GM23338 (cell line): ENCODE data around the gene SLC12A7. TPM values are rescaled to one million over a fixed set of nuclear protein-coding genes. Genes with fewer than 3 reads are reported as not detected.

Experiments used
- ATAC-seq: fragments of 200-7000 bp; cut with Tn5 transposase; 3 replicates; pipeline ENCODE4 v1.9.1; 2020
- DNase-seq: peaks from one replicate; pipeline ENCODE4 v3.0.0-alpha.2; 2015; ENCODE audit warnings: low spot score
- H2AFZ ChIP-seq: fragments of 200-600 bp; sonication (generic); 2 replicates; pipeline ENCODE4 v1.8.0; 2016; ENCODE audit warnings: antibody characterized with exemption, mild to moderate bottlenecking, moderate library complexity
- H3F3A ChIP-seq: fragments of 200-600 bp; sonication (generic); replicated peaks from 2 replicates; pipeline ENCODE4 v1.8.0; 2017; ENCODE audit warnings: antibody characterized with exemption, mixed run types, low read depth
- H3K27ac ChIP-seq: fragments of 200-600 bp; sonication (generic); 2 replicates; pipeline ENCODE4 v1.6.1; 2016; ENCODE audit warnings: low read depth
- H3K27me3 ChIP-seq: fragments of 200-600 bp; sonication (generic); 2 replicates; pipeline ENCODE4 v1.8.0; 2016; ENCODE audit warnings: mild to moderate bottlenecking, mixed run types, moderate library complexity; ENCODE audit not compliant: insufficient read depth
- H3K36me3 ChIP-seq: fragments of 200-600 bp; sonication (generic); 2 replicates; pipeline ENCODE4 v1.8.0; 2016; ENCODE audit warnings: mild to moderate bottlenecking; ENCODE audit not compliant: insufficient read depth
- H3K4me1 ChIP-seq: fragments of 200-600 bp; sonication (generic); 2 replicates; pipeline ENCODE4 v1.8.0; 2016; ENCODE audit warnings: mild to moderate bottlenecking, moderate library complexity; ENCODE audit not compliant: insufficient read depth
- H3K4me2 ChIP-seq: fragments of 200-600 bp; sonication (generic); 2 replicates; pipeline ENCODE4 v1.7.1; 2017; ENCODE audit warnings: mixed run types
- H3K4me3 ChIP-seq: fragments of 200-600 bp; sonication (generic); 2 replicates; pipeline ENCODE4 v1.6.1; 2016; ENCODE audit warnings: mixed run types
- H3K79me2 ChIP-seq: fragments of 200-600 bp; sonication (generic); replicated peaks from 2 replicates; pipeline ENCODE4 v1.8.0; 2017; ENCODE audit warnings: mild to moderate bottlenecking; ENCODE audit not compliant: insufficient read depth
- H3K9me2 ChIP-seq: fragments of 200-600 bp; sonication (generic); 2 replicates; pipeline ENCODE4 v1.8.0; 2017; ENCODE audit not compliant: insufficient read depth
- H4K20me1 ChIP-seq: fragments of 200-600 bp; sonication (generic); replicated peaks from 2 replicates; pipeline ENCODE4 v1.8.0; 2017; ENCODE audit warnings: mild to moderate bottlenecking; ENCODE audit not compliant: insufficient read depth
- H3K27ac Mint-ChIP-seq: 2 replicates; pipeline ENCODE4 v1.8.0; 2020; ENCODE audit warnings: inconsistent platforms, mild to moderate bottlenecking, moderate library complexity, mixed read lengths
- H3K27me3 Mint-ChIP-seq: 3 replicates; pipeline ENCODE4 v1.8.0; 2022; ENCODE audit warnings: low read depth, mild to moderate bottlenecking, moderate library complexity, mixed read lengths, inconsistent platforms; ENCODE audit not compliant: insufficient read depth, poor library complexity
- H3K36me3 Mint-ChIP-seq: 3 replicates; pipeline ENCODE4 v1.8.0; 2021; ENCODE audit warnings: low read depth, mild to moderate bottlenecking, inconsistent platforms, moderate library complexity, mixed read lengths
- H3K4me1 Mint-ChIP-seq: 3 replicates; pipeline ENCODE4 v1.8.0; 2020; ENCODE audit warnings: mild to moderate bottlenecking, inconsistent platforms, mixed read lengths
- H3K4me3 Mint-ChIP-seq: 3 replicates; pipeline ENCODE4 v1.8.0; 2021; ENCODE audit warnings: moderate library complexity, mild to moderate bottlenecking, inconsistent platforms, mixed read lengths
- H3K9me3 Mint-ChIP-seq: 3 replicates; pipeline ENCODE4 v1.8.0; 2020; ENCODE audit warnings: moderate library complexity, mild to moderate bottlenecking, inconsistent platforms, mixed read lengths
- EZH2 ChIP-seq: fragments of 200-600 bp; sonication (generic); IDR thresholded peaks from one replicate; pipeline ENCODE4 v1.8.0; 2017; ENCODE audit warnings: antibody characterized with exemption, mild to moderate bottlenecking, low read depth; ENCODE audit not compliant: unreplicated experiment
- JUNB ChIP-seq: IDR thresholded peaks from one replicate; pipeline ENCODE4 v1.6.1; 2016; ENCODE audit warnings: antibody characterized with exemption; ENCODE audit not compliant: unreplicated experiment
- NANOG ChIP-seq: IDR thresholded peaks from 2 replicates; pipeline ENCODE4 v1.6.1; 2016; ENCODE audit warnings: antibody characterized with exemption, borderline replicate concordance
- POLR2AphosphoS5 ChIP-seq: IDR thresholded peaks from 2 replicates; pipeline ENCODE4 v1.6.1; 2016; ENCODE audit warnings: antibody characterized with exemption, low read depth
- REST ChIP-seq: IDR thresholded peaks from one replicate; pipeline ENCODE4 v1.6.1; 2018; ENCODE audit warnings: antibody characterized with exemption; ENCODE audit not compliant: unreplicated experiment
- ZNF114 ChIP-seq: fragments of 250-450 bp; sonication (Bioruptor Pico); IDR thresholded peaks from 2 replicates; pipeline ENCODE4 v1.5.0; 2020; ENCODE audit warnings: mild to moderate bottlenecking, moderate library complexity
- ZNF331 ChIP-seq: fragments of 250-450 bp; sonication (Bioruptor Pico); IDR thresholded peaks from 2 replicates; pipeline ENCODE4 v1.5.0; 2020; ENCODE audit warnings: low read depth, mild to moderate bottlenecking, moderate library complexity
- ZNF462 ChIP-seq: fragments of 250-450 bp; sonication (Bioruptor Pico); IDR thresholded peaks from 2 replicates; pipeline ENCODE4 v1.5.0; 2020; ENCODE audit warnings: mild to moderate bottlenecking, moderate library complexity
- polyA plus RNA-seq: library from polyadenylated mRNA; unstranded; fragments of >200 nt; fragmentation: Nextera tagmentation; extraction: Ambion mirVana; gene quantifications from 2 replicates; pipeline ENCODE4 v1.2.1, GENCODE V29; 2016
- total RNA-seq: library from RNA; depleted of rRNA; stranded (reverse); fragments of >200 nt; shearing (Covaris generic); gene quantifications from 2 replicates; pipeline ENCODE4 v1.2.3, GENCODE V29; 2014

The SLC12A7 gene
- total and polyA plus RNA-seq, 2 experiments from 2014 or later, result 7.4 to 32.2 TPM

GRCh38 chr5:1029945-1030625, 81.8 kb downstream of the SLC12A7 start:
- Histone ChIP-seq H3F3A (no peaks in the 10 kb centered on the region), H3K79me2 (no peaks in the 10 kb centered on the region), H2AFZ (no peak overlapping the region), H3K4me3 (no peak overlapping the region), H3K27me3 (no peaks in the 10 kb centered on the region), H3K4me1 (no peaks in the 10 kb centered on the region), H3K27ac (no peak overlapping the region), H3K36me3 (no peaks in the 10 kb centered on the region), H3K9me2 (no peaks in the 10 kb centered on the region), H3K4me2 (no peak overlapping the region), H4K20me1 (no peaks in the 10 kb centered on the region)
- peaks cover 6% of the 10 kb centered on the region for H3K27me3 Mint-ChIP-seq
- H3K27ac Mint-ChIP-seq, result no peak overlapping the region
- peaks cover 3% of the 10 kb centered on the region; the same call in 1 of the 3 replicates for H3K36me3 Mint-ChIP-seq
- H3K9me3 Mint-ChIP-seq, result peaks cover 1% of the 10 kb centered on the region; the same call in 1 of the 3 replicates
- no peak overlapping the region for H3K4me3 Mint-ChIP-seq
- no peaks in the 10 kb centered on the region; the same call in 2 of the 3 replicates for H3K4me1 Mint-ChIP-seq
- no peak for TF ChIP-seq ZNF331
- no peak for TF ChIP-seq EZH2
- TF ChIP-seq ZNF114 (CRISPR knock-in tag), result no peak
- TF ChIP-seq JUNB, result no peak
- no peak for TF ChIP-seq POLR2AphosphoS5
- no peak for TF ChIP-seq REST
- TF ChIP-seq NANOG, result no peak
- TF ChIP-seq ZNF462 (CRISPR knock-in tag), result no peak
- no peak for ATAC-seq
- no peak for DNase-seq
